ENCODE measurements around the gene RTP5.

The RTP5 gene

GRCh38 chr2:241870611-241871537, 1.3 kb downstream of the RTP5 start:
- H3K4me3 ChIP-seq (ENCODE audit: low read depth, low read length): no peak overlapping the region
- TF ChIP-seq CTCF (IDR thresholded peaks at IDR 0.05; ENCODE audit: borderline replicate concordance, insufficient read depth, low read depth, low read length): no peak

DNA sequence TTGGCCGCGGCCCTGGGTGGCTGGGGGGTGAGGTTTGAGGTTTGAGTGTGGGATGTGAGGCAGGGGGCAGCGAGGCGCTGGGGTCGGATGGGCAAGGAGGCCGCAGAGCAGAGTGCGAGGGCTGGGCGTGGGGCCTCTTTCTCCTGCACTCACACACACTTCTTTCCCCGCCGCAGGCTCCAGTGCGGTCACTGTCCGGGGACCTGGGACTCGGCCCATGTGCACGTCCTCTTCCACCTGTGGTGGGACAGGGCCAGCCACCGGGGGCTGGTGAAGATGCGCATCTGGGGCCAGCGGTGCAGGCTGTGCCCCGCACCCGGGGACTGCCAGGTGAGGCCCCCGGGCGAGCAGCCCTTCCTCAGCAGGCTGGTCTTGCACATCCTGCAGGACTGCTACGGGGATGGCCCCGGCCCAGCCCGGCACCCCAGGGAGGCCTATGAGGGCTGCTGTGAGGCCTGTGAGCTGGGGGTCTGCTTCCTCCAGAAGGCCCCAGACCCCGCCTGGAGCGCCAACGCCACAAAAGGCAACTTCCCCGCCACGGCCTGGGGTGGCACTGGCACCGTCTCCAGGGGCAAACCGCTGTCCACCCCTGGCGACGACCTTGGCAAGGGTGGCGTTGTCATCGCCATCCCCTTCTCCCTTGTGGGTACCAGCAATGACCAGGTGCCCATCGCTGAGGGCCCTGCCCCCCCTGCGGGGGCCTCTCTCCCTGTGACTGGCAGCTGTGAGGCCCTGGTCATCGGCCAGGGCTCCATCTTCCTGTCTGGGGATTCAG, 2.2 kb downstream of the RTP5 start:
- TF ChIP-seq CTCF (IDR thresholded peaks at IDR 0.05; ENCODE audit: borderline replicate concordance, insufficient read depth, low read depth, low read length): no peak
- no peak overlapping the region for H3K4me3 ChIP-seq (ENCODE audit: low read depth, low read length)

GRCh38 chr2:241872313-241872642, 2.7 kb downstream of the RTP5 start:
- no peak overlapping the region for H3K4me3 ChIP-seq (ENCODE audit: low read depth, low read length)
- TF ChIP-seq CTCF (IDR thresholded peaks at IDR 0.05; ENCODE audit: borderline replicate concordance, insufficient read depth, low read depth, low read length): no peak

DNA sequence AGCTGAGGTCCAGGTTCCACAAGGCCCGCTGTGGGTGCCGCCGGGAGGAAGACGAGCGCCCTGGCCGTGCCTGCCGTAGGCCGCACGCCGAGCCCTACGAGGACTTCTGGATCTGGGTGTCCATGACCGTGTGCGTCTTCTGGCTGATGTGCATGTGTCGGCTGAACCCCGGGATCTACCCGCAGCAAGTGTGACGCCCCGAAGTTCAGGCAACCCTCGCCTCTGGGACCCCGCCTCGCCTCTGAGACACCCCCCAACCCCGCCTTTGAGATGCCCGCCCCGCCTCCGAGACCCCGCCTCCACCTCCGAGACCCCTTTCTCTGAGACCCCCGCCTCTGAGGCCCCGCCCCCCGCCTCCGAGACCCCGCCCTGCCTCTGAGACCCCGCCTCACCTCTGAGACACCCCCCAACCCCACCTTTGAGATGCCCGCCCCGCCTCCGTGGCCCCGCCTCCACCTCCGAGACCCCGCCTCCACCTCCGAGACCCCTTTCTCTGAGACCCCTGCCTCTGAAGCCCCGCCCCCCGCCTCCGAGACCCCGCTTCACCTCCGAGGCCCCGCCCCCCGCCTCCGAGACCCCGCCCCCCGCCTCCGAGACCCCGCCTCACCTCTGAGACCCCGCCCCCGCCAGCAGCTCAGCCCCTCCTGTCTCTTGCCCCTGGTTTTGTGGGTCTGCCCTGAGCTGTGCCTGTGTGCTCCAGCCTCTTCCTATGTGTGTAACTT, 3.7 kb downstream of the RTP5 start:
- TF ChIP-seq CTCF (IDR thresholded peaks at IDR 0.05; ENCODE audit: borderline replicate concordance, insufficient read depth, low read depth, low read length): no peak

GRCh38 chr2:241873803-241874110, 4.2 kb downstream of the RTP5 start:
- TF ChIP-seq CTCF (IDR thresholded peaks at IDR 0.05; ENCODE audit: borderline replicate concordance, insufficient read depth, low read depth, low read length): no peak
- no peak overlapping the region for H3K4me3 ChIP-seq (ENCODE audit: low read depth, low read length)

More for the DNA sequence above, 3.7 kb downstream of the RTP5 start:
- H3K4me3 ChIP-seq (ENCODE audit: low read depth, low read length): no peak overlapping the region

DNA sequence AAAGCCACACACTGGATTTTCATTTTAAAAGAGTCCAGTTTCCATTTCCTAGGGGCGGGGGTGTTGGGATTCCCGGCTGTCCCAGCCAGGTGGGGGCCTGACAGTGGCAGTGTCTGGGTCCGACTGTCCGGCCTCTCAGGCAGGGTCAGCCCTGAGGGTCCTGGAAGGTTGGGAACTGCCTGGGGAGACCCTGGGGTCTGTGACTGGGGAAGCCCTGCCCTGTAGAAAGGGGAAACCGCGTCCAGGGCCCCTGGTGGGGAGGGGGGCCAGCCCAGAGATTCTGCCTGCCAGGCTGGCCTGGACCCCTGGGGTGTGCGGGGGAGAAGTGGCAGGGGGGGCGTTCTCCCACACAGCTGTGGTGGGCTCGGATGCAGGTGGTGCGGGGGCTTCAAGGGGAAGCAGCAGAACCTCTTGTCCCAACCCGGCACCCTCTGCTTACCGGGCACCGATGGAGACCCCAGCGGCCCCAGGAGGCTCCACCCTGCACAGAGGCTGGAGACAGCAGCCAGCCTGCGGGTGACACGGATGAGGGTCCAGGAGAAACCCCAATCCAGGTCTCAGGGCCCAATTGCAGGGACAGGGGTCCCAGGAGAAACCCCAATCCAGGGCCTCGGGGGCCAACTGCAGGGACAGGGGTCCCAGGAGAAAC, 4.9 kb downstream of the RTP5 start:
- no peak overlapping the region for H3K4me3 ChIP-seq (ENCODE audit: low read depth, low read length)
- TF ChIP-seq CTCF (IDR thresholded peaks at IDR 0.05; ENCODE audit: borderline replicate concordance, insufficient read depth, low read depth, low read length): no peak

Data from GM12875 (cell line).